NCI-H748 treated with DMSO at 0.1 percent for 48 hours (cell line): Measurements from ENCODE around the gene CNNM4.

Source experiments
- DNase-seq: peaks from one replicate; lab custom pipeline; 2025; lab: John Stamatoyannopoulos, UW

Gene CNNM4

GRCh38 chr2:96810783-96811192 lies 50.1 kb downstream of the CNNM4 start:
- DNase-seq: no peak

- no peak for DNase-seq
Observed at GRCh38 chr2:96811917-96812316, 51.2 kb downstream of the CNNM4 start.

- no peak for DNase-seq
Observed at GRCh38 chr2:96813656-96814055, 53.0 kb downstream of the CNNM4 start.

- DNase-seq: peak; percentile 55
Observed at GRCh38 chr2:96815326-96816126, 54.8 kb downstream of the CNNM4 start.

- peak; percentile 63 for DNase-seq
Observed at GRCh38 chr2:96816127-96816835, 55.6 kb downstream of the CNNM4 start, which contains the start of gene CNNM3. TSS of gene CNNM3 (plus strand) at chr2:96816268. CDS start at chr2:96816278, 10 bp downstream.

GRCh38 chr2:96816836-96817702 lies 56.4 kb downstream of the CNNM4 start:
- DNase-seq: peak; percentile 9

- no peak for DNase-seq
Observed at GRCh38 chr2:96817882-96818281, 57.2 kb downstream of the CNNM4 start.

- no peak for DNase-seq
Observed at GRCh38 chr2:96819128-96819875, 58.6 kb downstream of the CNNM4 start.

- DNase-seq: no peak
Observed at GRCh38 chr2:96819876-96820511, 59.3 kb downstream of the CNNM4 start.

GRCh38 chr2:96821113-96821675 lies 60.5 kb downstream of the CNNM4 start:
- DNase-seq: no peak

GRCh38 chr2:96822786-96823185 lies 62.1 kb downstream of the CNNM4 start:
- no peak for DNase-seq

GRCh38 chr2:96823198-96823597 lies 62.5 kb downstream of the CNNM4 start:
- DNase-seq: no peak

- no peak for DNase-seq
Observed at GRCh38 chr2:96824079-96824870, 63.6 kb downstream of the CNNM4 start.

GRCh38 chr2:96825057-96825456 lies 64.4 kb downstream of the CNNM4 start:
- DNase-seq: no peak

GRCh38 chr2:96826546-96827278 lies 66.0 kb downstream of the CNNM4 start:
- DNase-seq: no peak

- DNase-seq: no peak
Observed at GRCh38 chr2:96828436-96828835, 67.7 kb downstream of the CNNM4 start.

- DNase-seq: no peak
Observed at GRCh38 chr2:96828874-96829273, 68.2 kb downstream of the CNNM4 start.

- DNase-seq: no peak
Observed at GRCh38 chr2:96830044-96830562, 69.4 kb downstream of the CNNM4 start.

- no peak for DNase-seq
Observed at GRCh38 chr2:96831679-96832078, 71.0 kb downstream of the CNNM4 start.
